H9 (cell line): ENCODE data around the gene PPARGC1A. TPM values are rescaled to one million over a fixed set of nuclear protein-coding genes. Genes with fewer than 3 reads are reported as not detected.

Source experiments
- DNase-seq: peaks from one replicate; pipeline ENCODE4 v3.0.0-alpha.2; 2017
- H2AFZ ChIP-seq: one replicate; pipeline ENCODE4 v1.6.1; 2013; ENCODE audit warnings: mild to moderate bottlenecking, low read length, control low read depth, moderate library complexity
- H2AK5ac ChIP-seq: 2 replicates; pipeline ENCODE4 v1.6.1; 2013; ENCODE audit warnings: low read length, control low read depth, mixed read lengths; ENCODE audit not compliant: insufficient read length
- H2BK120ac ChIP-seq: one replicate; pipeline ENCODE4 v1.6.1; 2013; ENCODE audit warnings: low read depth, mild to moderate bottlenecking, low read length, control low read depth, inconsistent platforms; ENCODE audit not compliant: poor library complexity, severe bottlenecking
- H2BK12ac ChIP-seq: 2 replicates; pipeline ENCODE4 v1.6.1; 2013; ENCODE audit warnings: low read length, control low read depth, mixed read lengths, low read depth; ENCODE audit not compliant: insufficient read length
- H2BK15ac ChIP-seq: 2 replicates; pipeline ENCODE4 v1.6.1; 2013; ENCODE audit warnings: low read depth, low read length, control low read depth
- H2BK20ac ChIP-seq: one replicate; pipeline ENCODE4 v1.6.1; 2013; ENCODE audit warnings: low read depth, mild to moderate bottlenecking, low read length, control low read depth, inconsistent platforms; ENCODE audit not compliant: poor library complexity, severe bottlenecking
- H2BK5ac ChIP-seq: 2 replicates; pipeline ENCODE4 v1.6.1; 2013; ENCODE audit warnings: low read length, control low read depth, mixed read lengths; ENCODE audit not compliant: insufficient read length
- H3K14ac ChIP-seq: 2 replicates; pipeline ENCODE4 v1.6.1; 2013; ENCODE audit warnings: low read length, control low read depth; ENCODE audit not compliant: insufficient read depth
- H3K18ac ChIP-seq: 2 replicates; pipeline ENCODE4 v1.6.1; 2013; ENCODE audit warnings: low read depth, mild to moderate bottlenecking, mixed read lengths, low read length, control low read depth; ENCODE audit not compliant: insufficient read length
- H3K23ac ChIP-seq: 2 replicates; pipeline ENCODE4 v1.6.1; 2013; ENCODE audit warnings: low read length, control low read depth, mixed read lengths, low read depth; ENCODE audit not compliant: insufficient read length
- H3K23me2 ChIP-seq: 2 replicates; pipeline ENCODE4 v1.6.1; 2013; ENCODE audit warnings: low read depth, mild to moderate bottlenecking, mixed read lengths, low read length, control low read depth; ENCODE audit not compliant: insufficient read length, poor library complexity, severe bottlenecking
- H3K27ac ChIP-seq: 2 replicates; pipeline ENCODE4 v1.5.1; 2013; ENCODE audit warnings: low read length, control low read depth, mixed read lengths, low read depth; ENCODE audit not compliant: insufficient read length
- H3K27me3 ChIP-seq: 2 replicates; pipeline ENCODE4 v1.6.1; 2013; ENCODE audit warnings: low read length, control low read depth, inconsistent platforms; ENCODE audit not compliant: insufficient read depth
- H3K4ac ChIP-seq: 2 replicates; pipeline ENCODE4 v1.6.1; 2013; ENCODE audit warnings: low read depth, mild to moderate bottlenecking, control low read depth, inconsistent platforms, low read length, moderate library complexity
- H3K4me1 ChIP-seq: 2 replicates; pipeline ENCODE4 v1.6.1; 2013; ENCODE audit warnings: low read length, control low read depth, inconsistent platforms; ENCODE audit not compliant: insufficient read depth
- H3K4me2 ChIP-seq: 2 replicates; pipeline ENCODE4 v1.6.1; 2013; ENCODE audit warnings: low read length, control low read depth, mixed read lengths; ENCODE audit not compliant: insufficient read length, insufficient read depth
- H3K56ac ChIP-seq: 2 replicates; pipeline ENCODE4 v1.6.1; 2013; ENCODE audit warnings: low read depth, mild to moderate bottlenecking, mixed read lengths, low read length, control low read depth; ENCODE audit not compliant: insufficient read length
- H3K79me1 ChIP-seq: 2 replicates; pipeline ENCODE4 v1.6.1; 2013; ENCODE audit warnings: low read depth, mild to moderate bottlenecking, moderate library complexity, low read length, control low read depth, inconsistent platforms; ENCODE audit not compliant: insufficient read depth, poor library complexity, severe bottlenecking
- H3K79me2 ChIP-seq: 2 replicates; pipeline ENCODE4 v1.6.1; 2013; ENCODE audit warnings: low read length, control low read depth, inconsistent platforms; ENCODE audit not compliant: insufficient read depth
- H3K9ac ChIP-seq: 2 replicates; pipeline ENCODE4 v1.6.1; 2013; ENCODE audit warnings: low read length, control low read depth, mixed read lengths; ENCODE audit not compliant: insufficient read length; ENCODE audit errors: extremely low read depth
- H3K9me3 ChIP-seq: one replicate; pipeline ENCODE4 v1.6.1; 2013; ENCODE audit warnings: low read depth, low read length, inconsistent platforms; ENCODE audit not compliant: control insufficient read depth
- H3T11ph ChIP-seq: one replicate; pipeline ENCODE4 v1.6.1; 2013; ENCODE audit warnings: mild to moderate bottlenecking, low read length, control low read depth, inconsistent platforms
- H4K20me1 ChIP-seq: one replicate; pipeline ENCODE4 v1.6.1; 2013; ENCODE audit not compliant: control insufficient read depth, insufficient read length, insufficient read depth
- H4K5ac ChIP-seq: 2 replicates; pipeline ENCODE4 v1.6.1; 2013; ENCODE audit warnings: low read depth, mild to moderate bottlenecking, mixed read lengths, low read length, control low read depth; ENCODE audit not compliant: insufficient read length
- H4K8ac ChIP-seq: replicated peaks from 2 replicates; pipeline ENCODE4 v1.6.1; 2013; ENCODE audit warnings: low read length, control low read depth, mixed read lengths, low read depth; ENCODE audit not compliant: insufficient read length
- H4K91ac ChIP-seq: 2 replicates; pipeline ENCODE4 v1.6.1; 2013; ENCODE audit warnings: low read depth, mild to moderate bottlenecking, moderate library complexity, mixed read lengths, low read length, control low read depth; ENCODE audit not compliant: insufficient read length
- H3K27ac Mint-ChIP-seq, 3 experiments: 2 replicates in 2 of 3; 3 replicates in 1 of 3; pipeline ENCODE4 v1.8.0; 2020 to 2021; ENCODE audit warnings: mixed read lengths in 3 of 3, mild to moderate bottlenecking in 1 of 3, moderate library complexity in 1 of 3
- H3K27me3 Mint-ChIP-seq: 2 replicates; pipeline ENCODE4 v1.8.0; 2021; ENCODE audit warnings: low read depth, mild to moderate bottlenecking, moderate library complexity, mixed read lengths
- H3K36me3 Mint-ChIP-seq, 3 experiments: 2 replicates in 2 of 3; 3 replicates in 1 of 3; pipeline ENCODE4 v1.8.0; 2020 to 2021; ENCODE audit warnings: low read depth in 3 of 3, mixed read lengths in 3 of 3; ENCODE audit not compliant: insufficient read depth in 1 of 3
- H3K4me1 Mint-ChIP-seq, 2 experiments: 2 replicates each; pipeline ENCODE4 v1.8.0; 2020; ENCODE audit warnings: mixed read lengths in 2 of 2
- H3K4me3 Mint-ChIP-seq, 2 experiments: 2 replicates in 1 of 2; 3 replicates in 1 of 2; pipeline ENCODE4 v1.8.0; 2020 to 2021; ENCODE audit warnings: mild to moderate bottlenecking in 2 of 2, mixed read lengths in 2 of 2, moderate library complexity in 1 of 2
- H3K9me3 Mint-ChIP-seq, 2 experiments: 2 replicates in 1 of 2; 3 replicates in 1 of 2; pipeline ENCODE4 v1.8.0; 2020; ENCODE audit warnings: mild to moderate bottlenecking in 2 of 2, mixed read lengths in 2 of 2, moderate library complexity in 1 of 2
- CTCF ChIP-seq: fragments of 200-600 bp; sonication (generic); conservative IDR thresholded peaks from 3 replicates; pipeline ENCODE4 v1.8.0; 2021; ENCODE audit warnings: antibody characterized with exemption, mild to moderate bottlenecking
- WGBS: extraction: QIAGEN DNeasy Blood & Tissue Kit; methylation state at CpG from one replicate; pipeline ENCODE4 v1.1.7; 2013; ENCODE audit warnings: missing lambda C conversion rate, low lambda C conversion rate, mixed read lengths; ENCODE audit not compliant: insufficient read length; ENCODE audit errors: extremely low coverage; 5-methylcytosine and 5-hydroxymethylcytosine counted together
- total RNA-seq: library from RNA; stranded (reverse); gene quantifications from 2 replicates; pipeline ENCODE4 v1.2.1, GENCODE V29; 2021

PPARGC1A gene
- total RNA-seq, 1 experiment from 2014 or later: 1.7 TPM

- H3K27me3 Mint-ChIP-seq: no peaks in the 10 kb centered on the region
- Histone ChIP-seq H3K14ac (no peak overlapping the region), H4K20me1 (no peaks in the 10 kb centered on the region), H2BK15ac (no peak overlapping the region), H3K4me2 (no peak overlapping the region), H4K8ac (no peak overlapping the region), H2BK20ac (no peak overlapping the region), H3K9ac (no peak overlapping the region), H3K56ac (no peak overlapping the region), H2BK120ac (no peak overlapping the region), H3K27me3 (no peaks in the 10 kb centered on the region), H2BK12ac (no peak overlapping the region), H3K79me1 (no peaks in the 10 kb centered on the region), H3K4me1 (no peaks in the 10 kb centered on the region), H3K79me2 (no peaks in the 10 kb centered on the region), H2BK5ac (no peak overlapping the region), H3K18ac (no peak overlapping the region), H4K5ac (no peak overlapping the region), H3K23ac (no peak overlapping the region), H3K4ac (no peak overlapping the region), H2AK5ac (no peak overlapping the region), H3K9me3 (no peaks in the 10 kb centered on the region), H3T11ph (no peak overlapping the region), H3K23me2 (no peaks in the 10 kb centered on the region), H3K27ac (no peak overlapping the region), H4K91ac (no peak overlapping the region), H2AFZ (no peak overlapping the region)
- TF ChIP-seq CTCF: no peak
- peaks cover 13 to 26% of the 10 kb centered on the region in 2 experiments for H3K4me1 Mint-ChIP-seq
- no peak for DNase-seq
- H3K4me3 Mint-ChIP-seq: no peak overlapping the region
- no peaks in the 10 kb centered on the region for H3K9me3 Mint-ChIP-seq
- WGBS: no CpG with 5 or more reads among the region's 8 CpGs
- no peaks in the 10 kb centered on the region for H3K36me3 Mint-ChIP-seq
- H3K27ac Mint-ChIP-seq: no peak overlapping the region
These were observed 32.8 kb upstream of the PPARGC1A start for GRCh38 chr4:23922541-23923111.
